ENCODE data around the gene CLEC20A.

CLEC20A gene

GRCh38 chr1:178496410-178497135 lies at the start of gene CLEC20A:
Gene CLEC20A (minus strand): TSS chr1:178496964. CDS start chr1:178496939, 25 bp downstream.
- in situ Hi-C loops (cut with MboI; ENCODE audit: low sequenced_read_pairs) = no loop called here

GRCh38 chr1:178544531-178544930 lies 47.8 kb upstream of the CLEC20A start:
- in situ Hi-C loops (cut with MboI; ENCODE audit: low sequenced_read_pairs) = loop anchor here (25.0 kb wide), 3 partner anchors 218 to 818 kb away; partner anchors contain the start of gene AXDND1

- in situ Hi-C loops (cut with MboI; ENCODE audit: low sequenced_read_pairs) = loop anchor here (25.0 kb wide), 3 partner anchors 219 to 819 kb away; partner anchors contain the start of gene AXDND1
These were observed 46.5 kb upstream of the CLEC20A start for GRCh38 chr1:178543290-178543607.

- in situ Hi-C loops (cut with MboI; ENCODE audit: low sequenced_read_pairs) = loop anchor here (25.0 kb wide), 3 partner anchors 220 to 820 kb away; partner anchors contain the start of gene AXDND1
These were observed 46.0 kb upstream of the CLEC20A start for GRCh38 chr1:178542554-178543289.

GRCh38 chr1:178541829-178542553 lies 45.2 kb upstream of the CLEC20A start:
- in situ Hi-C loops (cut with MboI; ENCODE audit: low sequenced_read_pairs) = loop anchor here (25.0 kb wide), 3 partner anchors 220 to 820 kb away; partner anchors contain the start of gene AXDND1

- in situ Hi-C loops (cut with MboI; ENCODE audit: low sequenced_read_pairs) = loop anchor here (25.0 kb wide), 3 partner anchors 221 to 821 kb away; partner anchors contain the start of gene AXDND1
These were observed 44.6 kb upstream of the CLEC20A start for GRCh38 chr1:178541379-178541778.

- in situ Hi-C loops (cut with MboI; ENCODE audit: low sequenced_read_pairs) = loop anchor here (25.0 kb wide), 3 partner anchors 222 to 822 kb away; partner anchors contain the start of gene AXDND1
These were observed 43.9 kb upstream of the CLEC20A start for GRCh38 chr1:178540646-178541045.

- in situ Hi-C loops (cut with MboI; ENCODE audit: low sequenced_read_pairs) = loop anchor here (25.0 kb wide), 3 partner anchors 222 to 822 kb away; partner anchors contain the start of gene AXDND1
These were observed 43.4 kb upstream of the CLEC20A start for GRCh38 chr1:178540204-178540603.

- in situ Hi-C loops (cut with MboI; ENCODE audit: low sequenced_read_pairs) = loop anchor here (25.0 kb wide), 3 partner anchors 223 to 823 kb away; partner anchors contain the start of gene AXDND1
These were observed 42.5 kb upstream of the CLEC20A start for GRCh38 chr1:178539291-178539690.

GRCh38 chr1:178538192-178538916 lies 41.6 kb upstream of the CLEC20A start:
- in situ Hi-C loops (cut with MboI; ENCODE audit: low sequenced_read_pairs) = loop anchor here (25.0 kb wide), 3 partner anchors 224 to 824 kb away; partner anchors contain the start of gene AXDND1

- in situ Hi-C loops (cut with MboI; ENCODE audit: low sequenced_read_pairs) = loop anchor here (25.0 kb wide), 3 partner anchors 225 to 825 kb away; partner anchors contain the start of gene AXDND1
These were observed 40.8 kb upstream of the CLEC20A start for GRCh38 chr1:178537382-178538090.

GRCh38 chr1:178536844-178537371 lies 40.1 kb upstream of the CLEC20A start:
- in situ Hi-C loops (cut with MboI; ENCODE audit: low sequenced_read_pairs) = loop anchor here (25.0 kb wide), 3 partner anchors 225 to 825 kb away; partner anchors contain the start of gene AXDND1

- in situ Hi-C loops (cut with MboI; ENCODE audit: low sequenced_read_pairs) = loop anchor here (25.0 kb wide), 3 partner anchors 226 to 826 kb away; partner anchors contain the start of gene AXDND1
These were observed 39.6 kb upstream of the CLEC20A start for GRCh38 chr1:178536329-178536728.

- in situ Hi-C loops (cut with MboI; ENCODE audit: low sequenced_read_pairs) = loop anchor here (25.0 kb wide), 3 partner anchors 228 to 828 kb away; partner anchors contain the start of gene AXDND1
These were observed 37.5 kb upstream of the CLEC20A start for GRCh38 chr1:178534137-178534868.

GRCh38 chr1:178533121-178533946 lies 36.6 kb upstream of the CLEC20A start:
- in situ Hi-C loops (cut with MboI; ENCODE audit: low sequenced_read_pairs) = loop anchor here (25.0 kb wide), 3 partner anchors 229 to 829 kb away; partner anchors contain the start of gene AXDND1

- in situ Hi-C loops (cut with MboI; ENCODE audit: low sequenced_read_pairs) = loop anchor here (25.0 kb wide), 3 partner anchors 230 to 830 kb away; partner anchors contain the start of gene AXDND1
These were observed 35.6 kb upstream of the CLEC20A start for GRCh38 chr1:178532392-178532791.

- in situ Hi-C loops (cut with MboI; ENCODE audit: low sequenced_read_pairs) = loop anchor here (25.0 kb wide), 3 partner anchors 230 to 830 kb away; partner anchors contain the start of gene AXDND1
These were observed 35.1 kb upstream of the CLEC20A start for GRCh38 chr1:178531887-178532286.
